GM21367 (cell line): ENCODE results near the gene IRS2.
"Not testable (repeated sequence)": the region's sequence is repeated elsewhere in the genome, so short reads cannot be mapped to it uniquely, and the experiment has no call there.

Experiments used
- ATAC-seq: cut with Tn5 transposase; IDR thresholded peaks from one replicate; pipeline ENCODE4 v1.9.1; 2021; ENCODE audit not compliant: unreplicated experiment

Gene IRS2, protein sequence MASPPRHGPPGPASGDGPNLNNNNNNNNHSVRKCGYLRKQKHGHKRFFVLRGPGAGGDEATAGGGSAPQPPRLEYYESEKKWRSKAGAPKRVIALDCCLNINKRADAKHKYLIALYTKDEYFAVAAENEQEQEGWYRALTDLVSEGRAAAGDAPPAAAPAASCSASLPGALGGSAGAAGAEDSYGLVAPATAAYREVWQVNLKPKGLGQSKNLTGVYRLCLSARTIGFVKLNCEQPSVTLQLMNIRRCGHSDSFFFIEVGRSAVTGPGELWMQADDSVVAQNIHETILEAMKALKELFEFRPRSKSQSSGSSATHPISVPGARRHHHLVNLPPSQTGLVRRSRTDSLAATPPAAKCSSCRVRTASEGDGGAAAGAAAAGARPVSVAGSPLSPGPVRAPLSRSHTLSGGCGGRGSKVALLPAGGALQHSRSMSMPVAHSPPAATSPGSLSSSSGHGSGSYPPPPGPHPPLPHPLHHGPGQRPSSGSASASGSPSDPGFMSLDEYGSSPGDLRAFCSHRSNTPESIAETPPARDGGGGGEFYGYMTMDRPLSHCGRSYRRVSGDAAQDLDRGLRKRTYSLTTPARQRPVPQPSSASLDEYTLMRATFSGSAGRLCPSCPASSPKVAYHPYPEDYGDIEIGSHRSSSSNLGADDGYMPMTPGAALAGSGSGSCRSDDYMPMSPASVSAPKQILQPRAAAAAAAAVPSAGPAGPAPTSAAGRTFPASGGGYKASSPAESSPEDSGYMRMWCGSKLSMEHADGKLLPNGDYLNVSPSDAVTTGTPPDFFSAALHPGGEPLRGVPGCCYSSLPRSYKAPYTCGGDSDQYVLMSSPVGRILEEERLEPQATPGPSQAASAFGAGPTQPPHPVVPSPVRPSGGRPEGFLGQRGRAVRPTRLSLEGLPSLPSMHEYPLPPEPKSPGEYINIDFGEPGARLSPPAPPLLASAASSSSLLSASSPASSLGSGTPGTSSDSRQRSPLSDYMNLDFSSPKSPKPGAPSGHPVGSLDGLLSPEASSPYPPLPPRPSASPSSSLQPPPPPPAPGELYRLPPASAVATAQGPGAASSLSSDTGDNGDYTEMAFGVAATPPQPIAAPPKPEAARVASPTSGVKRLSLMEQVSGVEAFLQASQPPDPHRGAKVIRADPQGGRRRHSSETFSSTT (N-terminal part only)

DNA sequence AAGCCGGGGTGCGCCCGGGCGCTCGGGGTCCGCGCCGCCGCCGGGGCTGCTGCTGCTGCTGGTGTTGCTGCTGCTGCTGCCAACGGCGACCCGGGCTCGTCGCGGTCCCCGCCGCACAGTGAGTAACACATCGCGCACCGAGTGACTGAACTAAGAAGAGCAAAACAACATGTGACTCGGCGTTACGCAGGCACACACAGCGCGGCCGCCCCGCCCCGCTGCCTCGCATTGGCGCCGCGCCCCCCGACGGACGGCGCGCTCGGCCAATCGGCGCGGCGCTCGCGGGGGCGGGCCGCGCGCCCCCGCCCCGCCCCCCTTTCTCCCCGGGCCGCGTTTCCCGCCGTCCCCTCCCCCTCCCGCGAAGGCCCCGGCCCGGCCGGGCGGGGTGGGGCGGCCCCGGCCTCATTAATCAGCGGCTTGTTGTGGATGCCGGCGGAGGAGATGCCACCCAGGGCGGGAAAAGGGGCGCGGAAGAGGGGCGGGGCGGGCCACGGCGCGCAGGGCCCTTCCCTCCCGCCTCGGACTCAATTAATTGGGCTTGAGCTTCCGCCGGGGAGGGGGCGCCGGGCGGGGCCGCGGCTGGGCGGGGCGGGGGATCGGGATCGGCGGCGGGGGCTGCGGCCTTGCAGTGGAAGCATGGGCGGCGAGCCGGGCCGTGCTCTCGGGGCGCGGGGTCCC is at the start of gene IRS2:
TSS of gene IRS2 (minus strand) at position 127 of the 678 bp plus-strand sequence. CDS start 530 bp downstream, outside the sequence.
- peak; percentile 97 for ATAC-seq

DNA sequence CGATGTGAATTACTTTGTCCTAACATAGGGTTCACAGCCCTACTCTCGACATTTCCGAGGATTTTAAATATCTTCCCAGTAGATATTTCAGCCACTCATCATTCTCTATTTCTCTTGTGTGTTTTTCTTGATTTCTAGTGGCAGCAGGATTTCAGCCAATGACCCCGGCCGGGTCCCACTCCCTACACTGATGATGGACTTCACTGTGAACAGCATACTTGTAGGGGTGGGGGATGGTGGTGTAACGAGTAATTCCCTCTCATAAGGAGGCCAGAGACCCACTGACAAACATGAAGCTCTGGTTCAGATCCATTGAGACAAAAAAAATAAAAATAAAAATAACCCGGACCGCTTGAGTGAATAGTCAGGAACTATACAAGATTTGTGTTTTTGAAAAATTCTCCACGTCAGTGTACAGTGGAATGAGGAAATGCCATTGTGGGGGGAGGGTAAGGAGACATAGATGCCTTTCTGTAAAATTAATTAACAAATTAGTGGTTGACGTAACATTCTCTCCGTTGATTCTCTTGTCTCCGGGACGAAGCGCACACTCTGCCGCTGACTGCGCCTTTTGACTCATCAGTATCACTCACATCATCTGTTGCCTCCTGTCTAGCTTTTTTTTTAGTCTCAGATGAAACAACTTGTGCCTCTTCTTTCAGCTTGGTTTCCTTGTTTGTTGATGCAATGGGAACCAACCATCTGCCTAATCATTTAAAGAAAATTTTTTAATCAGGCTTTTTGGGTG is 48.8 kb upstream of the IRS2 start:
- ATAC-seq = no peak

- no peak for ATAC-seq
These were observed 47.6 kb upstream of the IRS2 start for GRCh38 chr13:109833940-109834339.

GRCh38 chr13:109833071-109833470 is 46.7 kb upstream of the IRS2 start:
- no peak for ATAC-seq

GRCh38 chr13:109828591-109829316 is 42.4 kb upstream of the IRS2 start:
- ATAC-seq = not testable (repeated sequence)

- not testable (repeated sequence) for ATAC-seq
These were observed 36.8 kb upstream of the IRS2 start for GRCh38 chr13:109823201-109823600.

DNA sequence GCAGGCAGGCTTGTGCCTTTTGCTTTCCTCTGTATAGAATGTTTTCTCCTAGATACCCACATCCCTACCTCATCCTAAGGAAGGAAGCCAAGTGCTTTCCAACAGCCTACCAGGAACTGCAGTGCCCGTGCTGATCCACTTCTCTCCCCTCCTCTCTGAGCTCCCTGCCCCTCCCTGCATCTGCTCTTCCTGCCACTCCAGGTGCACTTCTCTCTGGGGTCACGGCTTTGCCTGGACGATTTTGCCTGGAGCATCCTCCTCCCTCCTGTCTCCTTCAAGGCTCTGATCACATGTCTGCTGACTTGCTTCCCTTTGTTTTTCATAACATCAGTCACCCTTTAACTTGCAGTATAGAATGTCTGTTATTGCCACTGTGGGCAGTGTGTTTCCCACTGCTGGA is 34.7 kb upstream of the IRS2 start:
- no peak for ATAC-seq

DNA sequence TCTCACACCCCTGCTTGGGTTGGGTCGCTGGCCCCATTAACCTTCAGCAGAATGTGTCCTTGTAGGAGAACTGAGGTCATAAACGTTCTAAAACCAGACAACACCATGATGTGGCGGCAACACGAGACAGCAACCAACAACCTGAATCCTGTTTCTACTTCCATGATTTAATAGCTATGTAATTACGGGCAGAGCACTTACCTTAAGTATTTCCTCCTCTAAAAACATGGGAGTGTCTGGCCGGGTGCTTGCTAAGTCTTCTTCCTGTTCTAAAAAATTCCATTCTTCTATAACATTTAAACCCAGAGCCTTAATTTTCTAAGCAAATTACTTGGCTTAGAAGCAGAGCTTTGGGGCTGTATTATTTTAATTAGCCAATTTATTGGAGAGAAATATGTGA is 33.5 kb upstream of the IRS2 start:
- ATAC-seq = no peak

GRCh38 chr13:109818886-109819285 is 32.5 kb upstream of the IRS2 start:
- ATAC-seq = no peak

GRCh38 chr13:109817591-109818535 is 31.5 kb upstream of the IRS2 start:
- no peak for ATAC-seq

GRCh38 chr13:109816808-109817203 is 30.4 kb upstream of the IRS2 start:
- ATAC-seq = no peak

DNA sequence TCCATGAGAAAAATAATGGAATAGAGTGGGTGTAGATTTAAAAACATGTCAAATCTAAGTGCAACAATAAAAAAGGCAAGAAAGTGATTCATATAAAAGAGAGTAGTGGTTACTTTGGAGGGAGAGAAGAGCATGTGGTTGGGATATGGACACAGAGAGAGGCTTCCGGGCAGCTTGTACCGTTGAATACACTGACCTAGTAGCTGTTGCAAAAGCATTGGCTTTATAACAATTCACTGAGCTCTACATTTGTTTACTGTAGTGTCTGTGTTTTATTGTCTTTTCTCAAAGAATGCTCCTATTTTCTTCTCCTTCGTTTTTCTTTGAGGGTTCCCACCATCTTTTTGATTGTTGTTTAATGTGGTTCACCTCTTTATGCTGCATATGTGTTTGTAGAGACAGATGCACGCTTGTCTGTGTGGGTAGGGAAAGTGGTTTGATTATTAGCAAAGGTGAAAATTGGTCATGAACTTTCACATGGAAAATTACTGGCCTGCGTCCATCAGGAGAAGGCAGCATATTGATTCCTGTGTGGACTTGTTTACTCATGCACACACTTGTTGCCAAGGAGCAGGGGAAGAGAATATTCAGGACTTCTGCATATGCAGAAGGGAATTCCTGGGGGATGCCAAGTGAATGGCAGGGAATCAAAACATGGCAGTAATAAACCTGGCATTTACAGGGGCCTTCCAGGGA is 29.9 kb upstream of the IRS2 start:
- ATAC-seq = no peak

GRCh38 chr13:109815651-109816050 is 29.3 kb upstream of the IRS2 start:
- ATAC-seq = no peak

GRCh38 chr13:109813663-109814062 is 27.3 kb upstream of the IRS2 start:
- ATAC-seq = no peak

DNA sequence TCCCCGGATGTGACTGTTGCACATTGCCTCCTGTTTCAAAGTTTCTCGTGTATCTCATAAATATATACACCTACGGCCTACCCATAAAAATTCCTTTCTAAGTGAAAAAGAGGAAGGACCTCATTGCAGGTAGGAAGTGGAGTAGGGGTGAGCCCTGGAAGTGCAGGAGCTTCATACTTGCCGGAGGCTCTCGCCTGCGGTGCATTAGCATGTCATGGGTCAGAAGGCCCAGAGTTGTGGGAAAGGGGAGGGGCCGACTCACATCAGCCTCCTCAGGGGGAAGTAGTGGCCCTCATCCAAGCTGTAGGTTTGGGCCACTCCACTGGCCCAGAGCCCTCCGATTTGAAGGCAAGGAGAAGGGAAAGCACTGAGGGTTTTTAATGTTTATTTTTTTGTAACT is 26.0 kb upstream of the IRS2 start:
- ATAC-seq = no peak

DNA sequence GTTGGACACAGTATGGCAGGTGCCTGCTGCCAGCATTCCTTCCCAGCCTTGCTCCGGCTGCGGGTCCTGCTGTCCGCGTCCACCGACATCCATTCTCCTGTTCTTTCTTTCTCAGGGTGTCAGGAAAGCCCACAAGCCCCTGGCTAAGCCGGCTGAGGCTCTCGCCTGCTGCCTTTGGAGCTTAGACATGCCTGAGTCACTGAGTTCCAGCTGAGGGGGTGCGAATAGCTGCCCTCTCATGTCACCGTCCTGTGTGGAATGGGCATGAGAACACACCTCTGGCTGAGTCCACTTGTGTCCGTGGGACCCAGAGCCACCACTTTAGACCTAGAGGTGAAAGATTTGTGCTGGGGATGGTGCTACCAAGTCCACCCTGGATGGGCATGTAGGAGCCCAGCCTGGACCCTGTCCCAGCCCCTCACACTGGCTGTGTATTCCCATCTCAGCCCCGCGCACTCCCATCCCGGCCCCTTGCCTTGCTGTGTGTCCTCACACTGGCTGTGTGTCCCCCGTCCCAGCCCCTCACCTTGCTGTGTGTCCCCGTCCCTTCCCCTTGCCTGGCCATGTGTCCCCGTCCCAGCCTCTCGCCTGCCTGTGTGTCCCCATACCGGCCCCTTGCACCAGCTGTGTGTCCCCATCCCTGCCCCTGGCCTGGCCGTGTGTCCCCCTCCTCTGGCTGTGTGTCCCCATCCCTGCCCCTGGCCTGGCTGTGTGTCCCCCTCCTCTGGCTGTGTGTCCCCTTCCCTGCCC is 24.6 kb upstream of the IRS2 start:
- ATAC-seq = no peak
